Measurements from ENCODE around the gene TSHZ2. TPM values are rescaled to one million over a fixed set of nuclear protein-coding genes. Genes with fewer than 3 reads are reported as not detected.

TSHZ2 gene
- total RNA-seq, 4 donors from 2014 or later: 10.3 to 15.0 (median 12.9) TPM

DNA sequence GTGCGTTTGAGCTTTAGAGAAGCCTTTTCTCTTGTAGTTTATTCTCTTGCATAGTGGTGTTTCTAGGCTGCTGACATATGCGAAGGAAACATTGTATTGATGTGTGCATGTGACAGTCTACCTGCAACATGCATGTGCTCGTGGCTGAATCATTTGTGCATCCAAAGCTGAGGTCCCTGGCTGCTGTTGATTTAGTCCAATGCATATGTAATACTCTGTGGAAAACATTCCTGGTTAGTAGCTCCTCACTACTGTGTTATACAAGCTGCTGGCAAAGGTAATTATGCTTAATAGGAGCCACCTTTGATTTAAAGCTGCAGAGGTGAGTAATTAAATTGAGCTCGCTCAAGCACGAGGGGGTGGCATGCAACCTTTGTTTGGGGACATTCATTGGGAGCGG, 24.5 kb downstream of the TSHZ2 start:
- peaks cover 0 to 3% (median 0%) of the 10 kb centered on the region in 4 donors for H3K27me3 ChIP-seq
- no peak overlapping the region for H3K27ac ChIP-seq (replicated peaks in 1 of 4)
- DNase-seq (ENCODE audit: extremely low spot score): no peak
- H3K4me1 ChIP-seq: peaks cover 0 to 12% (median 6%) of the 10 kb centered on the region in 4 donors
- H3K36me3 ChIP-seq: no peaks in the 10 kb centered on the region
- intact Hi-C loops (cut with DNase I): no loop called here
- WGBS: 87% methylated on average over 6 of the region's 6 CpGs
- H3K9me3 ChIP-seq: no peaks in the 10 kb centered on the region
- TF ChIP-seq POLR2A (IDR thresholded peaks at IDR 0.05; ENCODE audit: low read depth): no peak
- no peak for TF ChIP-seq POLR2AphosphoS5 (IDR thresholded peaks at IDR 0.05)
- TF ChIP-seq, protein P1, sequence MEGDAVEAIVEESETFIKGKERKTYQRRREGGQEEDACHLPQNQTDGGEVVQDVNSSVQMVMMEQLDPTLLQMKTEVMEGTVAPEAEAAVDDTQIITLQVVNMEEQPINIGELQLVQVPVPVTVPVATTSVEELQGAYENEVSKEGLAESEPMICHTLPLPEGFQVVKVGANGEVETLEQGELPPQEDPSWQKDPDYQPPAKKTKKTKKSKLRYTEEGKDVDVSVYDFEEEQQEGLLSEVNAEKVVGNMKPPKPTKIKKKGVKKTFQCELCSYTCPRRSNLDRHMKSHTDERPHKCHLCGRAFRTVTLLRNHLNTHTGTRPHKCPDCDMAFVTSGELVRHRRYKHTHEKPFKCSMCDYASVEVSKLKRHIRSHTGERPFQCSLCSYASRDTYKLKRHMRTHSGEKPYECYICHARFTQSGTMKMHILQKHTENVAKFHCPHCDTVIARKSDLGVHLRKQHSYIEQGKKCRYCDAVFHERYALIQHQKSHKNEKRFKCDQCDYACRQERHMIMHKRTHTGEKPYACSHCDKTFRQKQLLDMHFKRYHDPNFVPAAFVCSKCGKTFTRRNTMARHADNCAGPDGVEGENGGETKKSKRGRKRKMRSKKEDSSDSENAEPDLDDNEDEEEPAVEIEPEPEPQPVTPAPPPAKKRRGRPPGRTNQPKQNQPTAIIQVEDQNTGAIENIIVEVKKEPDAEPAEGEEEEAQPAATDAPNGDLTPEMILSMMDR (IDR thresholded peaks at IDR 0.05): no peak
- no peak for TF ChIP-seq EP300 (IDR thresholded peaks at IDR 0.05)
- H3K4me3 ChIP-seq: no peak overlapping the region

GRCh38 chr20:52998268-52998667, 26.1 kb downstream of the TSHZ2 start:
- Histone ChIP-seq H3K27me3 (no peaks in the 10 kb centered on the region), H3K4me1 (peaks cover 0 to 4% (median 2%) of the 10 kb centered on the region in 4 donors), H3K27ac (replicated peaks in 1 of 4) (no peak overlapping the region), H3K9me3 (no peaks in the 10 kb centered on the region), H3K4me3 (no peak overlapping the region), H3K36me3 (no peaks in the 10 kb centered on the region)
- intact Hi-C loops (cut with DNase I): no loop called here
- 92% methylated on average over 6 of the region's 6 CpGs for WGBS
- no peak for TF ChIP-seq POLR2A (IDR thresholded peaks at IDR 0.05; ENCODE audit: low read depth)
- no peak for TF ChIP-seq EP300 (IDR thresholded peaks at IDR 0.05)
- TF ChIP-seq, protein P1 (IDR thresholded peaks at IDR 0.05): no peak
- no peak for TF ChIP-seq POLR2AphosphoS5 (IDR thresholded peaks at IDR 0.05)
- DNase-seq (ENCODE audit: extremely low spot score): peak; percentile 57

DNA sequence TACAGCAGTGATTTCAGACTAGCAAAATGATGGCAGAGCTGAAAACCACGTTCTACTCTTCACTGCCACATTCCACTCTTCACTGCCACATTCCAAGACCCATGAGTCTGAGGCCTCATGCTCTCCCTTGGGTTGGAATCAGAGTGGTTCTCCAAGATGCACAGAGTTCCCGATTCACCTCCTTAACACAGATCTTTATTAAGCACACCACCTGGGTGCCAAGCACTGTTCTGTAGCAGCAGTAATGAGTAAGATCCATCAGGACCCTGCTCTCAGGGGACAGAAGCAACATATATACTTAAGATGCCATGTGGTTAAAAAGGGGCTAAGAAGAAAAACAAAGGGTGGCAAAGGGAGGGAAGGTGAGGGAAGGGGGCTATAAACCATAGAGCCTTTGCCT, 26.9 kb downstream of the TSHZ2 start:
- Histone ChIP-seq H3K4me1 (peaks cover 0 to 5% (median 4%) of the 10 kb centered on the region in 4 donors), H3K36me3 (no peaks in the 10 kb centered on the region), H3K4me3 (no peak overlapping the region), H3K9me3 (no peaks in the 10 kb centered on the region), H3K27ac (replicated peaks in 1 of 4) (no peak overlapping the region), H3K27me3 (no peaks in the 10 kb centered on the region)
- DNase-seq (ENCODE audit: extremely low spot score): peak; percentile 50
- TF ChIP-seq, protein P1 (IDR thresholded peaks at IDR 0.05): no peak
- TF ChIP-seq POLR2AphosphoS5 (IDR thresholded peaks at IDR 0.05): no peak
- no peak for TF ChIP-seq POLR2A (IDR thresholded peaks at IDR 0.05; ENCODE audit: low read depth)
- no peak for TF ChIP-seq EP300 (IDR thresholded peaks at IDR 0.05)
- intact Hi-C loops (cut with DNase I): no loop called here
- WGBS: 85% methylated on average over 2 of the region's 2 CpGs

- peak; percentile 37 for DNase-seq (ENCODE audit: extremely low spot score)
- Histone ChIP-seq H3K27ac (replicated peaks in 1 of 4) (peak overlapping the region; percentile 27 to 51 (median 38)), H3K27me3 (peaks cover 0 to 4% (median 0%) of the 10 kb centered on the region in 4 donors), H3K4me1 (peaks cover 0 to 7% (median 5%) of the 10 kb centered on the region in 4 donors), H3K9me3 (no peaks in the 10 kb centered on the region), H3K4me3 (no peak overlapping the region), H3K36me3 (no peaks in the 10 kb centered on the region)
- WGBS: 54% methylated on average over 9 of the region's 9 CpGs
- TF ChIP-seq EP300 (IDR thresholded peaks at IDR 0.05) (no peak), POLR2A (IDR thresholded peaks at IDR 0.05; ENCODE audit: low read depth) (no peak), POLR2AphosphoS5 (IDR thresholded peaks at IDR 0.05) (no peak)
- TF ChIP-seq, protein P1 (IDR thresholded peaks at IDR 0.05): no peak
- intact Hi-C loops (cut with DNase I): no loop called here
Observed at GRCh38 chr20:53001498-53002301, 29.5 kb downstream of the TSHZ2 start.

Data from esophagus muscularis mucosa (tissue), 4 donors.